HG02852 (cell line): ENCODE measurements around the gene PHLPP2.

ENCODE experiments used
- ATAC-seq: cut with Tn5 transposase; IDR thresholded peaks from one replicate; pipeline ENCODE4 v1.9.1; 2021; ENCODE audit warnings: mild to moderate bottlenecking, moderate library complexity; ENCODE audit not compliant: unreplicated experiment

Gene PHLPP2

GRCh38 chr16:71669926-71670536 lies 54.5 kb downstream of the PHLPP2 start:
- ATAC-seq, result no peak

GRCh38 chr16:71666928-71667707 lies 57.4 kb downstream of the PHLPP2 start:
- no peak for ATAC-seq

GRCh38 chr16:71666264-71666663 lies 58.2 kb downstream of the PHLPP2 start:
- ATAC-seq, result no peak

- no peak for ATAC-seq
Measured at GRCh38 chr16:71659471-71659870, 65.0 kb downstream of the PHLPP2 start.

- no peak for ATAC-seq
Measured at GRCh38 chr16:71658771-71659170, 65.7 kb downstream of the PHLPP2 start.

GRCh38 chr16:71649704-71650103 lies 74.8 kb downstream of the PHLPP2 start:
- ATAC-seq, result no peak

GRCh38 chr16:71648921-71649320 lies 75.6 kb downstream of the PHLPP2 start:
- no peak for ATAC-seq

- no peak for ATAC-seq
Measured at GRCh38 chr16:71648162-71648561, 76.3 kb downstream of the PHLPP2 start.

- ATAC-seq, result no peak
Measured at GRCh38 chr16:71647391-71647790, 77.1 kb downstream of the PHLPP2 start.

- no peak for ATAC-seq
Measured at GRCh38 chr16:71645450-71645849, 79.1 kb downstream of the PHLPP2 start.

- ATAC-seq, result no peak
Measured at GRCh38 chr16:71637398-71637797, 87.1 kb downstream of the PHLPP2 start.

- ATAC-seq, result no peak
Measured at GRCh38 chr16:71635632-71636031, 88.9 kb downstream of the PHLPP2 start.

GRCh38 chr16:71631776-71632175 lies 92.7 kb downstream of the PHLPP2 start:
- ATAC-seq, result no peak

- ATAC-seq, result no peak
Measured at GRCh38 chr16:71630808-71631207, 93.7 kb downstream of the PHLPP2 start.

- ATAC-seq, result no peak
Measured at GRCh38 chr16:71629278-71630016, 95.1 kb downstream of the PHLPP2 start.

- no peak for ATAC-seq
Measured at GRCh38 chr16:71628810-71629209, 95.7 kb downstream of the PHLPP2 start.

GRCh38 chr16:71627731-71628181 lies 96.7 kb downstream of the PHLPP2 start:
- no peak for ATAC-seq

GRCh38 chr16:71626858-71627213 lies 97.7 kb downstream of the PHLPP2 start:
- no peak for ATAC-seq

GRCh38 chr16:71626018-71626857 lies 98.3 kb downstream of the PHLPP2 start, which contains the start of gene MARVELD3:
MARVELD3 (plus strand) TSS chr16:71626184; CDS start chr16:71626230, 46 bp downstream.
- ATAC-seq, result no peak

- ATAC-seq, result no peak
Measured at GRCh38 chr16:71625113-71625850, 99.2 kb downstream of the PHLPP2 start.
